Psoas muscle (tissue), 8 donors: ENCODE data around the gene TRIM29. TPM values are rescaled to one million over a fixed set of nuclear protein-coding genes. Genes with fewer than 3 reads are reported as not detected.
"Not testable (repeated sequence)": the region's sequence is repeated elsewhere in the genome, so short reads cannot be mapped to it uniquely, and the experiment has no call there.

Experiments
- ATAC-seq, 4 donors: fragments of 200-7000 bp; cut with Tn5 transposase; one replicate each; pipeline ENCODE4 v1.9.1; 2020; ENCODE audit warnings: moderate library complexity in 3 of 4, mild to moderate bottlenecking in 2 of 4
- DNase-seq, 2 donors: peaks; one replicate each; pipeline ENCODE4 v3.0.0-alpha.2; 2020
- H3K27ac ChIP-seq: fragments of 200-600 bp; one replicate; pipeline ENCODE4 v1.8.0; 2022
- H3K27me3 ChIP-seq, 3 donors: fragments of 200-600 bp in 1 of 3; one replicate each; pipeline versions ENCODE4 v1.6.1 to v1.8.0; 2013 to 2022; ENCODE audit warnings: low read length in 2 of 3, mild to moderate bottlenecking in 2 of 3, moderate library complexity in 1 of 3; ENCODE audit not compliant: insufficient read depth in 3 of 3
- H3K36me3 ChIP-seq, 2 donors: fragments of 200-600 bp in 1 of 2; one replicate each; pipeline versions ENCODE4 v1.6.1 to v1.8.0; 2013 to 2022; ENCODE audit warnings: low read depth in 1 of 2, mild to moderate bottlenecking in 1 of 2, moderate library complexity in 1 of 2; ENCODE audit not compliant: insufficient read depth in 1 of 2
- H3K4me1 ChIP-seq: fragments of 200-600 bp; one replicate; pipeline ENCODE4 v1.8.0; 2022
- H3K4me3 ChIP-seq: fragments of 200-600 bp; one replicate; pipeline ENCODE4 v1.8.0; 2022; ENCODE audit warnings: mild to moderate bottlenecking
- H3K9me3 ChIP-seq: fragments of 200-600 bp; one replicate; pipeline ENCODE4 v1.8.0; 2022
- CTCF ChIP-seq: fragments of 200-600 bp; IDR thresholded peaks from one replicate; pipeline ENCODE4 v1.8.0; 2022; ENCODE audit warnings: antibody characterized with exemption
- whole genome bisulfite sequencing, 3 donors: extraction: QIAGEN DNeasy Blood & Tissue Kit; methylation state at CpG; one replicate each; pipeline versions ENCODE4 v1.1.6 to v1.1.7; 2013; 5-methylcytosine and 5-hydroxymethylcytosine counted together
- intact Hi-C, 2 donors: fragments of 100-400 bp; cut with DNase I; formaldehyde crosslinking; loops; one replicate each; pipeline versions ENCODE4 v1.11.0 to v1.14.2; 2022
- polyA plus RNA-seq, 3 donors: library from polyadenylated mRNA; stranded (reverse); fragments of 200-250 nt; gene quantifications; one replicate each; pipeline ENCODE4 v1.2.3, GENCODE V29; 2013
- total RNA-seq, 4 donors: library from RNA; stranded (reverse); fragmentation: NEBNext Ultra II Directional in 2 of 4; extraction: Animal tissue kit (Norgen Biotek cat#: 25700) in 2 of 4; gene quantifications; one replicate each; pipeline versions ENCODE4 v1.2.1 to v1.2.4, GENCODE V29; 2021 to 2023
- donor health status: healthy with polysubstance abuse.
- donor health status: DM: no; HTN: no; CAD: no; lungs with moderate emphysema.
- donor health status: Bipolar disorder and iron deficiency.
- donor health status: healthy.
- donor health status: DM: yes; HTN: yes; CAD: no.
- donor health status: DM: no; HTN: no; CAD: no.
- donor health status: DM: no; HTN: no; CAD: no.
- donor health status: DM: yes; HTN: yes; CAD: no.

The TRIM29 gene
- total and polyA plus RNA-seq, 7 donors, result 0.09 to 0.91 (median 0.37) TPM; not detected in 2

- DNase-seq, result no peak
- intact Hi-C loops, result no loop called here
- Histone ChIP-seq H3K36me3 (no peaks in the 10 kb centered on the region), H3K4me1 (no peaks in the 10 kb centered on the region), H3K27me3 (peaks cover 0 to 55% (median 7%) of the 10 kb centered on the region in 3 donors), H3K4me3 (no peak overlapping the region), H3K27ac (no peak overlapping the region), H3K9me3 (no peaks in the 10 kb centered on the region)
- WGBS, 3 donors, result 68 to 76% (median 74%) methylated on average over 14 of the region's 14 CpGs
- ATAC-seq, result no peak
- TF ChIP-seq CTCF, result no peak
Measured at GRCh38 chr11:120146413-120147093, 8.6 kb upstream of the TRIM29 start.

GRCh38 chr11:120144501-120144900 is 6.6 kb upstream of the TRIM29 start:
- H3K9me3 ChIP-seq, result no peaks in the 10 kb centered on the region
- H3K4me1 ChIP-seq, result no peaks in the 10 kb centered on the region
- DNase-seq (no peak), ATAC-seq (no peak)
- no peak for TF ChIP-seq CTCF
- 56 to 64% (median 61%) methylated on average over 8 of the region's 8 CpGs for WGBS, 3 donors
- no peak overlapping the region for H3K27ac ChIP-seq
- H3K36me3 ChIP-seq, result no peaks in the 10 kb centered on the region
- H3K27me3 ChIP-seq, result peaks cover 0 to 57% (median 9%) of the 10 kb centered on the region in 3 donors
- intact Hi-C loops, result no loop called here
- H3K4me3 ChIP-seq, result no peak overlapping the region

- H3K4me1 ChIP-seq, DNase-seq, H3K36me3 ChIP-seq, H3K4me3 ChIP-seq, H3K27ac ChIP-seq, H3K9me3 ChIP-seq, ATAC-seq, intact Hi-C loops: not testable (repeated sequence)
- WGBS, 3 donors, result 88 to 89% (median 89%) methylated on average over 11 of the region's 11 CpGs
- H3K27me3 ChIP-seq, result peaks cover 0 to 47% (median 10%) of the 10 kb centered on the region in 3 donors
Measured at GRCh38 chr11:120143472-120143871, 5.6 kb upstream of the TRIM29 start.

GRCh38 chr11:120142441-120143100 is 4.7 kb upstream of the TRIM29 start:
- H3K4me3 ChIP-seq, result no peak overlapping the region
- 91 to 95% (median 95%) methylated on average over 9 of the region's 9 CpGs for WGBS, 3 donors
- no peak overlapping the region for H3K27ac ChIP-seq
- no peaks in the 10 kb centered on the region for H3K36me3 ChIP-seq
- no peak for ATAC-seq
- no peaks in the 10 kb centered on the region for H3K4me1 ChIP-seq
- peaks cover 0 to 39% (median 12%) of the 10 kb centered on the region in 3 donors for H3K27me3 ChIP-seq
- no peaks in the 10 kb centered on the region for H3K9me3 ChIP-seq
- intact Hi-C loops, result no loop called here
- TF ChIP-seq CTCF, result no peak
- no peak for DNase-seq

GRCh38 chr11:120141768-120142423 is 4.0 kb upstream of the TRIM29 start:
- 63 to 65% (median 63%) methylated on average over 5 of the region's 5 CpGs for WGBS, 3 donors
- H3K36me3 ChIP-seq, result no peaks in the 10 kb centered on the region
- intact Hi-C loops, result no loop called here
- peaks cover 0 to 33% (median 10%) of the 10 kb centered on the region in 3 donors for H3K27me3 ChIP-seq
- DNase-seq (no peak), ATAC-seq (no peak)
- no peak for TF ChIP-seq CTCF
- H3K4me3 ChIP-seq, result no peak overlapping the region
- no peak overlapping the region for H3K27ac ChIP-seq
- no peaks in the 10 kb centered on the region for H3K9me3 ChIP-seq
- H3K4me1 ChIP-seq, result no peaks in the 10 kb centered on the region
